HFF-Myc (cell line): ENCODE measurements around the gene CISD2.
"Not testable (repeated sequence)": the region's sequence is repeated elsewhere in the genome, so short reads cannot be mapped to it uniquely, and the experiment has no call there.

Experiments used
- DNase-seq: peaks from one replicate; pipeline ENCODE4 v3.0.0-alpha.2; 2011; ENCODE audit warnings: low read depth; ENCODE audit errors: extremely low read depth
- H3K4me3 ChIP-seq: replicated peaks from 2 replicates; pipeline ENCODE4 v1.5.1; 2011; ENCODE audit warnings: low read depth, mild to moderate bottlenecking, control low read depth, low read length
- CTCF ChIP-seq: IDR thresholded peaks from 2 replicates; pipeline ENCODE4 v1.5.1; 2012; ENCODE audit warnings: mild to moderate bottlenecking, low read depth, low read length, control low read depth; ENCODE audit errors: missing control alignments

Gene CISD2

DNA sequence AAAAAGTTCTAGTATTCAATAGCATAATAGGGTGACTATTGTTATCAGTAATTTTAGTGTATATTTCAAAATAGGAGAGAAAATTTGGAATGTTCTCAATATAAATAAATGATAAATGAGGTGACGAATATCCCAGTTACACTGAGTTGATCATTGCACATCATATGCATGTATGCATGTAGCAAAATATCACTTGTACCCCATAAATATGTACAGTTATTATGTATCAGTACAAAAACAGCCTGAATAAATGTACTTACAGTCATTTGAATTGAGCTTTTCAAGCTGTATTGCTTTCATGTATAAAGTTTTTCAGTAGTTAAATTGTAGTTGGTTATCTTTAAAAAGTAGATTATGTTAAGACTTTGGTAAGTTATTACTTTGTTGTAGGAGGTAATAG, 12.6 kb downstream of the CISD2 start:
- H3K4me3 ChIP-seq: no peak overlapping the region
- TF ChIP-seq CTCF: no peak
- DNase-seq: no peak

- no peak overlapping the region for H3K4me3 ChIP-seq
- DNase-seq: no peak
- no peak for TF ChIP-seq CTCF
Measured at GRCh38 chr4:102883278-102883677, 14.5 kb downstream of the CISD2 start.

GRCh38 chr4:102888570-102888969, 19.8 kb downstream of the CISD2 start:
- not testable (repeated sequence) for DNase-seq, H3K4me3 ChIP-seq

DNA sequence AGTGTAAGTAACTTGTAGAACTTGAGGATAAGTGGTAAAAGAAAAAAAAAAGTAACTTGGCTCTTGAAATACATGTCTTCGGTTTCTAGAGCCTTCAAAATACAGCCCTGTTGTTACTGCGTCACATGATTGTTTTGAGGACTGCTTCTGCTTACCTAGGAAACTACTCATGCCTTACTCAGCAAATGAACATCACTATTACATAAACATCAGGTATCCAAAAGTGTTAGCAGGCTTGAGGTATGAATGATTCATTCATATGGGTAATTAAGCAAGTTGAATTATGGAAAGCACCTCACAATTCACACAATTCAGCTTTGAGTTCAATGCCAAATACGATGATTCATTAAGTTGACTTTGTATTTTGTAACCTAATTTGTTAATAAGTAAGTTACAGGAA, 21.1 kb downstream of the CISD2 start:
- H3K4me3 ChIP-seq, DNase-seq: not testable (repeated sequence)

- DNase-seq, H3K4me3 ChIP-seq: not testable (repeated sequence)
Measured at GRCh38 chr4:102896547-102896946, 27.8 kb downstream of the CISD2 start.

GRCh38 chr4:102897610-102898009, 28.8 kb downstream of the CISD2 start:
- not testable (repeated sequence) for DNase-seq

DNA sequence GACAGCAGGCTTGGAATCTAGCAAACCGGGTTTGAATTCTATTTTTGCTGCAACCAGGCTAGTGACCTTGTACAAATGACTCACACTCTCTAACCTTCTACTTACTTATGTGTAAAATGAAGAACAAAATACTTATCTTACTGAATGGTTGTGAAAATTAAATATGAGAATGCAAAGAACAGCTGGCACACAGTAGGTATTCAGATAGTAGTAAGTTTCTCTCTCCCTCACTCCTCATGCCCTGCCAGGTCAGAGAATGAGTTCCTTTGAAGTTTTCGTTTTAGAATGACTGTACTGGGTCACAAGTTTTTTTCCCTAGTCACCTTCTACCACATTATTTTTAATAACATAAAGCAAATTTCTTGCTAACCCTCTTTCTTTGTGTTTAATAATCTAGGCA, 33.0 kb downstream of the CISD2 start:
- no peak for TF ChIP-seq CTCF
- DNase-seq: no peak
- H3K4me3 ChIP-seq: no peak overlapping the region

More at GRCh38 chr4:102897610-102898009, 28.8 kb downstream of the CISD2 start:
- not testable (repeated sequence) for H3K4me3 ChIP-seq

DNA sequence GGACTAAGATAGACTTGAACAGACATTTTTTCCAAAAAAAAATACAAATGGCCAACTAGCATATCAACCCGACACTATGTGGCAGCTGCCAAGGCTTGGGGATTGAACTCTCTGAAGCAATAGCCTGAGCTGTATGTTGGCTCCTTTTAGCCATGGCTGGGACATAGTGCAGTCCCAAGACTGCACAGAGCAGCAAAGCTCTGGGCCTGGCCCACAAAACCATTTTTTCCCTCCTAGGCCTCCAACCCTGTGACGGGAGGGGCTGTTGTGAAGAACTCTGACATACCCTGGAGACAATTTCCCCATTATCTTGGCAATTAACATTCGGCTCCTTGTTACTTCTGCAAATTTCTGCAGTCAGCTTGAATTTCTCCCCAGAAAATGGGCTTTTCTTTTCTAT, 50.1 kb downstream of the CISD2 start:
- no peak for TF ChIP-seq CTCF
- H3K4me3 ChIP-seq: no peak overlapping the region
- no peak for DNase-seq

DNA sequence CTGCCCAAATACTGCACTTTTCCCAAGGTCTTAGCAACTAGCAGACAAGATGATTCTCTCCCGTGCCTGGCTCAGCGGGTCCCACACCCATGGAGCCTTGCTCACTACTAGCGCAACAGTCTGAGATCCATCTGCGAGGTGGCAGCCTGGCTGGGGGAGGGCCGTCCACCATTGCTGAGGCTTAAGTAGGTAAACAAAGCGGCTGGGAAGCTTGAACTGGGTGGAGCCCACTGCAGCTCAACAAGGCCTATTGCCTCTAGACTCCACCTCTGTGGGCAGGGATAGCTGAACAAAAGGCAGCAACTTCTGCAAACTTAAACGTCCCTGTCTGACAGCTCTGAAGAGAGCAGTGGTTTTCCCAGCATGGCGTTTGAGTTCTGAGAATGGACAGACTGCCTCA, 50.9 kb downstream of the CISD2 start:
- H3K4me3 ChIP-seq, DNase-seq: not testable (repeated sequence)

- TF ChIP-seq CTCF: no peak
- DNase-seq: no peak
Measured at GRCh38 chr4:102935716-102936115, 66.9 kb downstream of the CISD2 start.

GRCh38 chr4:102938063-102938462, 69.3 kb downstream of the CISD2 start:
- DNase-seq, H3K4me3 ChIP-seq: not testable (repeated sequence)

More at GRCh38 chr4:102935716-102936115, 66.9 kb downstream of the CISD2 start:
- no peak overlapping the region for H3K4me3 ChIP-seq
